Measurements from ENCODE around the gene HIKESHI.
"Not testable (repeated sequence)": the region's sequence is repeated elsewhere in the genome, so short reads cannot be mapped to it uniquely, and the experiment has no call there.

The HIKESHI gene

DNA sequence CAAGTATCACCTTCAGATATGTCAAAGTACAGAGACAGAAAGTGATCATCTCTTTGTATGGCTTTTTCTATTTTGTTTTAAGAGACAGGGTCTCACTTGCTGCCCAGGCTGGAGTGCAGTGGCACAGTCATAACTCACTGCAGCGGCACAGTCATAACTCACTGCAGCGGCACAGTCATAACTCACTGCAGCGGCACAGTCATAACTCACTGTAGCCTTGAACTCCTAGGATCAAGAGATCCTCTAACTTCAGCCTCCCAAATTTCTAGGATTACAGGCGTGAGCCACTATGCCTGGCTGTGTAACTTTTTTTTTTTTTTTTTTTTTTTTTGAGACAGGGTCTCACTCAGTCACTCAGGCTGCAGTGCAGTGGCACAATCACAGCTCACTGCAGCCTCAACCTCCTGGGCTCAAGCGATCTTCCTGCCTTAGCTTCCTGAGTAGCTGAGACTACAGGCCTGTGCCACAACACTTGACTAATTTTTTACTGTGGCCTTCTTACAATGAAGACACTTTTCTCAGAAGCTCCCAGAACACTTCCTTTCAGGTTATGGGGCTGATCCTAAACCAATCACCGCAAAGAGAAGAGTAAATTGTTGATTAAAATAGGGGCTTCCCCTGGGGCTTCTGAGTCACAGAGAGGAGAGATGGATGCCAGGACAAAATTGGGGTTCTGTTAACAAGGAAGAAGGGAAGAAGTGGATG, 9.0 kb upstream of the HIKESHI start:
- DNase-seq (ENCODE audit: extremely low read depth in 1 of 2, low read depth in 1 of 2) = no peak

DNA sequence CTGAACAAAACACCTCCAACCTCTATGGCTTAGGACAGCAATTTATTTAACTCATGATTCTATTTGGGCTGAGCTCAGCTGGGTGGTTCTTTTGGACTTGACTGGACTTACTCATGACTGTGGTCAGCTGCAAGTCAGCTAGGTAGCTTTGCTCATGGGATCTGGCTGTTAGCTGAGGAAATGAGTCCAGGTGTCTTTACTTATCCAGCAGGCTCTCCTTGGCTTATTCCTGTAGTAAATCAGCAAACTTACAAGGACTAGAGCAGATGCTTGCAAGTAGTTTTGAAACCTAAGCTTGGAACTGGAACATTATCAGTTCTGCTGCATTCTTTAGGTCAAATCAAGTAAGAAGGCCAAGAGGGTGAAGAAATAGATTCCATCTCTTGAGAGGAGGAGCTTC, 8.0 kb upstream of the HIKESHI start:
- DNase-seq (ENCODE audit: extremely low read depth in 1 of 2, low read depth in 1 of 2) = no peak

- DNase-seq (ENCODE audit: extremely low read depth in 1 of 2, low read depth in 1 of 2) = no peak
Measured at GRCh38 chr11:86301742-86302091, 323 bp upstream of the HIKESHI start.

DNA sequence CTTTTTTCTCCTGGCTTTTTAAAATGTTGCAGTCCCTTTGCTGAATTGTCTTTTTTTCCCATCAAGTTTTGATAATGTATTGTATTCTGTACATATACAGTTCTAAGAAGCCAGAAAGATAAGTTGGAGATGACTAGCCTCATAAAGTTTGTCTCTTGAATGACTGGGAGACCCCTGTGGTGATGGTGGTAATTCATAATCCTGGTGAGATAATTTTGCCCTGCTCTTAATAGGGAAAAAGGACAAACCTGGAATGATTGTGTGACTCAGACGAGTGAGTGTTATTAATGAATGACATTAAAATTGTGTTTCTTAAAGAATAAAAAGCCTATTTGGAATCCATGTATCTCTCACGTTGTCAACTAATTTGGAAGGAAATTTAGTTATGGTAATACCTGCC, 1.2 kb downstream of the HIKESHI start:
- no peak for DNase-seq (ENCODE audit: extremely low read depth in 1 of 2, low read depth in 1 of 2)

GRCh38 chr11:86308710-86309109, 6.7 kb downstream of the HIKESHI start:
- DNase-seq (ENCODE audit: extremely low read depth in 1 of 2, low read depth in 1 of 2) = not testable (repeated sequence)

GRCh38 chr11:86313793-86314192, 11.8 kb downstream of the HIKESHI start:
- no peak for DNase-seq (ENCODE audit: extremely low read depth in 1 of 2, low read depth in 1 of 2)

DNA sequence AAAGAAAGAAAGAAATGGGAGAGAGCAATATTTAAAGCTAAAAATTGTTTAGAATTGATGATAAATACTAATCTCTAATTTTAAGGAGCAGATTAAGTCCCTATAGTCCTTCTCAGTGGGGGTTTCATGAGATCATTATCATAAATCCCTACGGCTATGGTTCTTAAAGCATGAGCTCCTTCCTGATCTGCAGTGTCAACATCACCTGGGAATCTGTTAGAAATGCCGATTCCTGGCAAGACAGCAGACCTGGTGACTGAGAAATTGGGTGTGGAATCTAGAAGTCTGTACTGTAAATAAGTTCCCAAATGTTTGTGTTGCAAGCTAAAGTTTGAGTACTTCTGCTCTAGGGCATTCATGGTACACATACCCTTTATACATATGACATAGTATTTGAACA, 12.6 kb downstream of the HIKESHI start:
- DNase-seq (ENCODE audit: extremely low read depth in 1 of 2, low read depth in 1 of 2) = no peak

DNA sequence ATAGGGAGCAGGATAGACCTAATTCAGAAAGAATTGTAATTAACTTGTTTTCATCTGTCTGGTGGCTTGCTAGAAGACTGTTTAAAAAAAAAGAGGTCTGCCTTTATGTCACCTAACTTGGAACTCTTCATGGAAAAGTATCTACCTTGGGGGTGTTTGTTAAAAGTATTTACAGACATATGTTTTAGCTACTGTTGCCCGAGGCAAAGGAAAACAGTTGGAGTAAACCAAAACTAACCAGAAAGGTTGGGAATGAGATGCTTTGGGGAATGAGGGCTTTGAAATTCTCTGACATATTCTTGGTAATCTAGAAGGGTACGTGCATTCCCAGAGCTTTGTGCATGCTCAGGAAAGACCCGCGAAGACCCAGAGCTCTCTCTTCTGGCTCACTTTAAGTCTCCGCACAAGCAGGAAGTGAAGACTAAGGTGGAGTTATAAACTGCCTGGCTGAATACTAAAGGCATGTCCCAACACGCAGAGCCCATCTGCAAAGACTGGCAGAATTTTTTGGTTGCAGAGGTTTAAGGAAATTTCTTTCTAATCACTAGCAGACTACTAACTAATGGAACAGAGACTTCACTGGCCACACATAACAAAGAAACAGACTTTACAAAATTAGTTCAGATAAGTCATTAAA, 33.2 kb downstream of the HIKESHI start:
- DNase-seq (ENCODE audit: extremely low read depth in 1 of 2, low read depth in 1 of 2) = no peak

GRCh38 chr11:86337227-86337626, 35.2 kb downstream of the HIKESHI start:
- DNase-seq (ENCODE audit: extremely low read depth in 1 of 2, low read depth in 1 of 2) = no peak

- DNase-seq (ENCODE audit: extremely low read depth in 1 of 2, low read depth in 1 of 2) = no peak
Measured at GRCh38 chr11:86341382-86341781, 39.3 kb downstream of the HIKESHI start.

DNA sequence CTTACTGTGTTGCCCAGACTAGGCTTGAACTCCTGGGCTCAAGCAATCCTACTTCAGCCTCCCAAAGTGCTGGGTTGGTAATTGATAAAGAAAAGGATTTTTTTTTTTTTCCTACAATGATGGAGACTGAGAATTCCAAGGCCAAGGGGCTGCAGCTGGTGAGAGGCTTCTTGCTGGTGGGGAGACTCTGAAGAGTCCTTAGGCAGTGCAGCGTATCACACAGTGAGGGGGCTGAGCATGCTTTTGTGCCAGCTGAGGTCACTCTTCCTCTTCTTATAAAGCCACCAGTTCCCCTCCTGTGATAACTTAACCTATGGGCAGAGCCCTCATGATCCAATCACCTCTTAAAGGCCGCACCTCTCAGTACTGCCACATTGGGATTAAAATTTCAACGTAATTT, 44.5 kb downstream of the HIKESHI start:
- DNase-seq (ENCODE audit: extremely low read depth in 1 of 2, low read depth in 1 of 2) = no peak

DNA sequence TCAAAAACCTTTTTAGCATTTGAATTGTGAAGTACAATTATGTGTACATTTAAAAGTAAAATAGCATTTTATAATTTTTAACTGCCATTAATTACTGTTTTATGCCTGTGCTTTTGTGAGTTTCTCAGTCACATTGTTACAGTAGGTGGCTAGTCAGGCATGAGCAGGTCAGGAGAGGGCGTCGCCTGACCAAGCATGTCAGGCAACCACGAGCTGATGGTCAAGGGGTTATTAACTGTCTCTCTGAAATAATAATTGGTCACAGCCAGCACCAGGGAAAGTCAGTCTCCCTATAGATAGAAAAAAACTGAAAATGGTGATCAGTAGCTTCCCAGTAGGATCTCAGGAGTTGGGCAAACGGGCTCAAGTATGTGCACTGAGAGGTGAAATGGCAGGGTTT, 53.2 kb downstream of the HIKESHI start:
- DNase-seq (ENCODE audit: extremely low read depth in 1 of 2, low read depth in 1 of 2) = no peak

DNA sequence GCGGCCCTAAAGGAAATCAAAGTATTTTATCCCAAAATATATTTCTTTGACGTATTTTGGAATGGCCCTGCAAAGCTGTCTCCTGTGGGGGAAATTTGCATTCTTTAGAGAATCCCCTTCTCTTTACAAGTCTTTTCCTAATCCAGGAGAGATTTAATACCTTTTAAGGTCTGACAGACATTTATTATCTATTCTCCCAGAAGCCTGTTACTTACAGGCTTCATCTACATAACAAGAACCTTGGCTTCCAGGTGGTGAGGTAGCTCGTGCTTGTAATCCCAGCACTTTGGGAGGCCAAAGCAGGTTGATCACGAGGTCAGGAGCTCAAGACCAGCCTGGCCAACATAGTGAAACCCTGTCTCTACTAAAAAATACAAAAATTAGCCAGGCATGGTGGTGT, 55.4 kb downstream of the HIKESHI start:
- not testable (repeated sequence) for DNase-seq (ENCODE audit: extremely low read depth in 1 of 2, low read depth in 1 of 2)

DNA sequence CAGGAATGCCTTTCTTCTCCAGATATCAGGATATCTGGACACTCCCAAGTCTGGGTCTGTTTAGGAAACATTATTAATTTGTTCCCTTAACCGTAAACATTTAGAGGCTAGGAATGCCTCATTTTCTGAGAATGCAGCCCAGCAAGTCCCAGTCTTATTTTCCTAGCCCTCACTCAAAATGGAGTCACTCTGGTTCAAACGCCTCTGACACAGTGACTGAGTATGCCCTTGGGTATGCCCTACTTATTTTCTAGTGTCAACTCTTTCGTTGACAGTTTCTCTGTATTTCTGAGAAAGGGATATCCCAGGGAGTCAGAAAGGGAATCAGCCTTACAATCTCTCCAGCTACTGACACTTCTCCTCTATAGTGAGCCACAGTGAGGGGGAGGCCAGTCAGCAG, 56.7 kb downstream of the HIKESHI start:
- DNase-seq (ENCODE audit: extremely low read depth in 1 of 2, low read depth in 1 of 2) = no peak

DNA sequence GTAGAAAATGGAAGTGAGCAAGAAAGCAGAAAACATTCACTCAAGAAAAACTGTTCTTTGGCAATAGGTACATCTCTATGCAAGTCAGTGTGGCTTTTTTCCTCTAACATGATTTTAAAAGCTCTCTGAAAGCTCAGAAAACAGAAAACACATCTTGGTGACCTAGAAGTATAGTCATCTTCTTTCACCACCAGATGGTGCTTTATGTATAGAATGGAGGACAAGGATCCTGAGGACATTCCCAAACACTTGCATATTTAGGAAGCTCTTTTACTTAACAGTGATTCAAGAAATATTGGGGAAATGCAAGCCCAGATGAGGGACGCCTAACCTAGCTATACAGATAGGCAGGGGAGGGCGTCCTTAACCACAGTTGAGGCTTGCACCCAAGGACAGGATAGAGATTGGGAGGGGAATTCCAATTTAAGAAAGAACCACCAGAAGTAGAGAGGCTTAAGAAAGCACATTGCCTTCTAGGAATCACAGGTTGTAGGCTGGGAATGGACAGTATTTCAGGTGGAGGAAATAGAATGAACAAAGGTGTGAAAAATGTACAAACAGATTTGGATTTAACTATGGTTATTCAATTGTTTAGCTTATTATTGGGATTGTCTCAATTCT, 58.8 kb downstream of the HIKESHI start:
- no peak for DNase-seq (ENCODE audit: extremely low read depth in 1 of 2, low read depth in 1 of 2)

DNA sequence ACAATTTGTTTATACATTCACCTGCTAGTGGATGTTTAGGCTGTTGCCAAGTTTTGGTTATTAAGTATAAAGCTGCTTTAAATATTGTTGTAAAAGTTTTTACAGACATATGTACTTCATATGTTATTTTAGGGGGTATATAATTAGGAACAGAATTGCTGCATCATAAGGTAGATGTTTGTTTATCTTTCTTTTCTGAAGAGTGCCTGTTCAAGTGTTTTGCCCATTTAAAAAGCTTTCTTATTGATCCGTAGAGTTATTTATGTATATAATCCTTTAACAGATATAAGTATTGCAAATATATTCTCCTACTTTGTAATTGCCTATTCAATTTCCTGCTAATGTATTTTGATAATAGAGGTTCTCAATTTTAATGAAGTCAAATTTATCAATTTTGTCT, 61.4 kb downstream of the HIKESHI start:
- no peak for DNase-seq (ENCODE audit: extremely low read depth in 1 of 2, low read depth in 1 of 2)

DNA sequence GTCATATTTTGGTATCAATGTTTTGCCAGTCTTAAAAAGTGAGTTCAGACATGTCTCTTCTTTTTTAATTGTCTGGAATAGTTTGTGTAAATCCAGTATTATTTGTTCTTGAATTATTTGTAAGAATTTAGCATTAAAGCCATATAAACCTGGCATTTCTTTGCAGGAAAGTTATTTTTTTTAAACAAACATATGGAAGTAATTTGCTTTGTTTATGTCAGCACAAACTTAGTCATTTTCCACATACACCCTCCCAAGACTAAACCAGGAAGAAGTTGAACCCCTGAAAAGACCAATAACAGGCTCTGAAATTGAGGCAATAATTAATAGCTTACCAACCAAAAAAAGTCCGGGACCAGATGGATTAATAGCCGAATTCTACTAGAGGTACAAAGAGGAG, 63.5 kb downstream of the HIKESHI start:
- no peak for DNase-seq (ENCODE audit: extremely low read depth in 1 of 2, low read depth in 1 of 2)

GRCh38 chr11:86369668-86370067, 67.6 kb downstream of the HIKESHI start:
- no peak for DNase-seq (ENCODE audit: extremely low read depth in 1 of 2, low read depth in 1 of 2)

DNA sequence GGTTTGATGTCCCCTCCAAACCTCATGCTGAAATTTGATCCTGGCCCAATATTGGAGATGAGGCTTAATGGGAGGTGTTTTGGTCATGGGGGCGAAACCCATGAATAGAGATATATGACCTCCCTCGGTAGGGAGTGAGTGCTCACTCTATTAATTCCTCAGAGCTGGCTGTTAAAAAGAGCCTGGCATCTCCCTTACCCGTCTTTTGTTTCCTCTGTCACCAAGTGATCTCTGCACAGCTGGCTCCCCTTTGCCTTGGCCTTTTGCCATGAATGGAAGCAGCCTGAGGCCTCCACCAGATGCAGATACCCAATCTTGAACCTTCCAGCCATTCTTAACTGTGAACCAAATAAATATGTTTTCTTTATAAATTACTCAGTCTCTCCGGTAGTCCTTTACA, 68.1 kb downstream of the HIKESHI start:
- no peak for DNase-seq (ENCODE audit: extremely low read depth in 1 of 2, low read depth in 1 of 2)

GRCh38 chr11:86370922-86371594, 69.0 kb downstream of the HIKESHI start:
- DNase-seq (ENCODE audit: extremely low read depth in 1 of 2, low read depth in 1 of 2) = no peak

DNA sequence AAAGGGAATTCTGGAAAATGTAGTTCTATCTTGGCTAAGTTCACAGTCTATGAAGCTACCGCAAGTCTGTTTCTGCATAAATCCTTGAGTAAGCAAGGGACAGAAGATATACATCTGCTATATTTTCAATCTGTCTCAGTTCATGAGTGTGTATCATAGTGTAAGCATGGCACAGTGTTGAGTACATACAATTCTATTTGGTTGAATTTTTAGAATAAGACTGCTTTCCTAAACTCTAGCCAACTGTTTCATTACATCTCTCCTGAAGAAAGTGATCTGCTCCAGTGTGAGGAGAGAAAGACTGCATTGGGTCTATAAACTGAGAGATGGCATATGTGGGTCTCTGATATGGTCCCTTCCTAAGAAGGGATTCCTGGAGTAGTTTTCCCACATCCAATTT, 70.0 kb downstream of the HIKESHI start:
- DNase-seq (ENCODE audit: extremely low read depth in 1 of 2, low read depth in 1 of 2) = no peak

- no peak for DNase-seq (ENCODE audit: extremely low read depth in 1 of 2, low read depth in 1 of 2)
Measured at GRCh38 chr11:86372586-86372985, 70.5 kb downstream of the HIKESHI start.
